Measurements from ENCODE around the gene SUMO2.

DNA sequence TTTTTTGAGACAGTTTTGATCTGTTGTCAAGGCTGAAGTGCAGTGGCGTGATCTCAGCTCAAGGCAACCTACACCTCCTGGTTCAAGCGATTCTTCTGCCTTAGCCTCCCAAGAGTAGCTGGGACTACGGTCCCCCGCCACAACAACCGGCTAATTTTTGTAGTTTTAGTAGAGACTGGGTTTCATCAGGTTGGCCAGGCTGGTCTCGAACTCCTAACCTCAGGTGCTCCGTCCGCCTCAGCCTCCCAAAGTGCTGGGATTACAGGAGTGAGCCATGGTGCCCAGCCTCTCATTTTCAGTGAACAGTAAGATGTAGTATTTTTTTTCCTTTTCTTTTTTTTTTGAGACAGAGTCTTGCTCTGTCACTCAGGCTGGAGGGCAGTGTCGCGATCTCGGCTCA, 7.8 kb downstream of the SUMO2 start:
- TF ChIP-seq, protein P1, sequence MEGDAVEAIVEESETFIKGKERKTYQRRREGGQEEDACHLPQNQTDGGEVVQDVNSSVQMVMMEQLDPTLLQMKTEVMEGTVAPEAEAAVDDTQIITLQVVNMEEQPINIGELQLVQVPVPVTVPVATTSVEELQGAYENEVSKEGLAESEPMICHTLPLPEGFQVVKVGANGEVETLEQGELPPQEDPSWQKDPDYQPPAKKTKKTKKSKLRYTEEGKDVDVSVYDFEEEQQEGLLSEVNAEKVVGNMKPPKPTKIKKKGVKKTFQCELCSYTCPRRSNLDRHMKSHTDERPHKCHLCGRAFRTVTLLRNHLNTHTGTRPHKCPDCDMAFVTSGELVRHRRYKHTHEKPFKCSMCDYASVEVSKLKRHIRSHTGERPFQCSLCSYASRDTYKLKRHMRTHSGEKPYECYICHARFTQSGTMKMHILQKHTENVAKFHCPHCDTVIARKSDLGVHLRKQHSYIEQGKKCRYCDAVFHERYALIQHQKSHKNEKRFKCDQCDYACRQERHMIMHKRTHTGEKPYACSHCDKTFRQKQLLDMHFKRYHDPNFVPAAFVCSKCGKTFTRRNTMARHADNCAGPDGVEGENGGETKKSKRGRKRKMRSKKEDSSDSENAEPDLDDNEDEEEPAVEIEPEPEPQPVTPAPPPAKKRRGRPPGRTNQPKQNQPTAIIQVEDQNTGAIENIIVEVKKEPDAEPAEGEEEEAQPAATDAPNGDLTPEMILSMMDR (IDR thresholded peaks at IDR 0.05 in 2 of 3, conservative IDR thresholded peaks at IDR 0.05 in 1 of 3; ENCODE audit: borderline replicate concordance in 1 of 3, insufficient read depth in 1 of 3, low read depth in 2 of 3, low read length in 2 of 3): no peak
- TF ChIP-seq POLR2A (IDR thresholded peaks at IDR 0.05; ENCODE audit: borderline replicate concordance, extremely low read depth, insufficient read depth, insufficient read length): no peak
- no peak for TF ChIP-seq EGR1 (IDR thresholded peaks at IDR 0.05; ENCODE audit: low read depth)

All from HCT116 (cell line).